HuH-7.5 (cell line): ENCODE measurements around the gene KIF9.
"Not testable (repeated sequence)": the region's sequence is repeated elsewhere in the genome, so short reads cannot be mapped to it uniquely, and the experiment has no call there.

Experiments used
- DNase-seq: peaks from one replicate; pipeline ENCODE4 v3.0.0; 2011; ENCODE audit warnings: low spot score

Gene KIF9

DNA sequence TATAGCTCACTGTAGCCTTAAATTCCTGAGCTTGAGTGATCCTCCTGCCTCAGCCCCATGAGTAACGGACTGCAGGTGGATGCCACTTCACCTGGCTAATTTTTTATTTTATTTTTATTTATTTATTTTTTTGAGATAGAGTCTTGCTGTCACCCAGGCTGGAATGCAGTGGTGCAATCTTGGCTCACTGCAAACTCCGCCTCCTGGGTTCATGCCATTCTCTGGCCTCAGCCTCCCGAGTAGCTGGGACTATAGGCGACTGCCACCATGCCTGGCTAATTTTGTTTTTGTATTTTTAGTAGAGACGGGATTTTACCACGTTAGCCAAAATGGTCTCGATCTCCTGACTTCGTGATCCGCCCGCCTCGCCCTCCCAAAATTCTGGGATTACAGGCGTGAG, 102.6 kb downstream of the KIF9 start:
- not testable (repeated sequence) for DNase-seq
